Neuronal stem cell (in vitro differentiated cells): ENCODE measurements around the gene SH3RF2.

Source experiments
- DNase-seq: peaks from one replicate; pipeline ENCODE4 v3.0.0-alpha.2; 2013; ENCODE audit warnings: low spot score
- H2AFZ ChIP-seq: one replicate; pipeline ENCODE4 v1.6.1; 2013; ENCODE audit warnings: mild to moderate bottlenecking, low read length, inconsistent platforms
- H2AK5ac ChIP-seq: 2 replicates; pipeline ENCODE4 v1.6.1; 2013; ENCODE audit warnings: low read depth, mild to moderate bottlenecking, inconsistent platforms, low read length, moderate library complexity, mixed read lengths
- H2BK120ac ChIP-seq: 2 replicates; pipeline ENCODE4 v1.6.1; 2013; ENCODE audit warnings: low read depth, mild to moderate bottlenecking, inconsistent platforms, low read length, moderate library complexity, mixed read lengths
- H2BK12ac ChIP-seq: one replicate; pipeline ENCODE4 v1.6.1; 2013; ENCODE audit warnings: low read length, inconsistent platforms
- H2BK15ac ChIP-seq: 2 replicates; pipeline ENCODE4 v1.6.1; 2013; ENCODE audit warnings: mild to moderate bottlenecking, low read length, inconsistent platforms, mixed read lengths
- H2BK5ac ChIP-seq: one replicate; pipeline ENCODE4 v1.6.1; 2013; ENCODE audit warnings: inconsistent platforms, mild to moderate bottlenecking, low read length, moderate library complexity
- H3K14ac ChIP-seq: one replicate; pipeline ENCODE4 v1.6.1; 2013; ENCODE audit warnings: low read length, inconsistent platforms
- H3K18ac ChIP-seq: 2 replicates; pipeline ENCODE4 v1.6.1; 2013; ENCODE audit warnings: low read length, inconsistent platforms
- H3K23ac ChIP-seq: 2 replicates; pipeline ENCODE4 v1.6.1; 2013; ENCODE audit warnings: low read depth, mild to moderate bottlenecking, mixed read lengths, low read length, inconsistent platforms; ENCODE audit not compliant: poor library complexity
- H3K27ac ChIP-seq: replicated peaks from 3 replicates; pipeline ENCODE4 v1.5.1; 2013; ENCODE audit warnings: low read length, inconsistent platforms
- H3K27me3 ChIP-seq, 3 experiments: 2 replicates each; pipeline ENCODE4 v1.6.1; 2013; ENCODE audit warnings: low read length in 3 of 3, mild to moderate bottlenecking in 2 of 3, inconsistent platforms in 1 of 3, low read depth in 1 of 3, mixed read lengths in 1 of 3, moderate library complexity in 1 of 3; ENCODE audit not compliant: control insufficient read depth in 3 of 3, insufficient read depth in 3 of 3
- H3K36me3 ChIP-seq, 2 donors: replicated peaks in 1 of 2; 2 replicates each; pipeline ENCODE4 v1.6.1; 2013; ENCODE audit warnings: low read length in 2 of 2; ENCODE audit not compliant: control insufficient read depth in 2 of 2, insufficient read depth in 2 of 2
- H3K4ac ChIP-seq: 2 replicates; pipeline ENCODE4 v1.6.1; 2013; ENCODE audit warnings: inconsistent platforms, mild to moderate bottlenecking, low read length, moderate library complexity
- H3K4me1 ChIP-seq, 2 donors: 1 replicate in 1 of 2; 2 replicates in 1 of 2; pipeline ENCODE4 v1.6.1; 2013; ENCODE audit warnings: low read length in 2 of 2, low read depth in 1 of 2; ENCODE audit not compliant: control insufficient read depth in 2 of 2, insufficient read depth in 1 of 2
- H3K4me2 ChIP-seq: one replicate; pipeline ENCODE4 v1.6.1; 2013; ENCODE audit warnings: mild to moderate bottlenecking, low read length, inconsistent platforms; ENCODE audit not compliant: insufficient read depth, poor library complexity, severe bottlenecking
- H3K4me3 ChIP-seq, 2 donors: 2 replicates each; pipeline ENCODE4 v1.5.1; 2013; ENCODE audit warnings: low read length in 2 of 2, mild to moderate bottlenecking in 2 of 2, inconsistent platforms in 1 of 2, moderate library complexity in 1 of 2
- H3K79me1 ChIP-seq: one replicate; pipeline ENCODE4 v1.6.1; 2013; ENCODE audit warnings: low read depth, mild to moderate bottlenecking, inconsistent platforms, low read length, moderate library complexity
- H3K9ac ChIP-seq: one replicate; pipeline ENCODE4 v1.6.1; 2013; ENCODE audit warnings: mild to moderate bottlenecking, low read depth, low read length, inconsistent platforms; ENCODE audit not compliant: poor library complexity
- H3K9me3 ChIP-seq, 2 donors: replicated peaks in 1 of 2; 2 replicates each; pipeline versions ENCODE3 to v1.6.1; 2013; ENCODE audit warnings: low read length in 2 of 2, mild to moderate bottlenecking in 2 of 2, inconsistent platforms in 1 of 2, low read depth in 1 of 2, mixed read lengths in 1 of 2, moderate library complexity in 1 of 2; ENCODE audit not compliant: control insufficient read depth in 2 of 2, insufficient read depth in 1 of 2
- H4K8ac ChIP-seq: one replicate; pipeline ENCODE4 v1.6.1; 2013; ENCODE audit warnings: low read depth, mild to moderate bottlenecking, inconsistent platforms, low read length, moderate library complexity
- H4K91ac ChIP-seq: one replicate; pipeline ENCODE4 v1.6.1; 2013; ENCODE audit warnings: low read length, low read depth, mild to moderate bottlenecking, inconsistent platforms; ENCODE audit not compliant: poor library complexity
- WGBS, 2 donors: extraction: QIAGEN DNeasy Blood & Tissue Kit; methylation state at CpG; one replicate each; pipeline ENCODE4 v1.1.7; 2013; ENCODE audit warnings: missing lambda C conversion rate in 2 of 2, mixed read lengths in 1 of 2; ENCODE audit not compliant: insufficient read length in 2 of 2, insufficient replicate concordance in 1 of 2; ENCODE audit errors: extremely low coverage in 2 of 2; 5-methylcytosine and 5-hydroxymethylcytosine counted together

Gene SH3RF2

DNA sequence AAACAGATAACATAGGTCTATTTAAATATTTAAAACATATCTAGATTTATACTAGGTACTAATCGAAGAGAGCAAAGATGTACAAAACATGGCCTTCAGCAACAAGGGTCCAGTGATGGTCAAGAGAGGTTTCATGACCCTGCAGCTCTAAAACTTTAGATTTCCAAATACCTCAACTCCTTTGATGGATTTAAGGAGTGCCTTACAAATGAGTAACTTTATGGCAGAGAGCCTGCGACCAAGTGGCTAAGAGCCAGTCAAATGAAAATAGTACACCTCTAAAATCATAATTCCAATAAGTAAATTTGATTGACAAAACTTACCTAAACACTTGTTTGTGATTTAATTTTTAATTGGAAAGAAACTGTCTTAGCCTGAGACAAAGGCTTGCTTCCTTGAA lies 4.7 kb upstream of the SH3RF2 start:
- Histone ChIP-seq H3K4me1 (peaks cover 2 to 4% of the 10 kb centered on the region in 2 donors), H3K4me2 (no peak overlapping the region), H3K9ac (no peak overlapping the region), H3K9me3 (no peaks in the 10 kb centered on the region), H2AK5ac (no peak overlapping the region), H2BK120ac (no peak overlapping the region), H3K79me1 (no peaks in the 10 kb centered on the region), H3K36me3 (no peaks in the 10 kb centered on the region), H2BK15ac (no peak overlapping the region), H2BK12ac (no peak overlapping the region), H3K23ac (no peak overlapping the region), H3K27me3 (no peaks in the 10 kb centered on the region), H4K91ac (no peak overlapping the region), H2AFZ (no peak overlapping the region), H3K14ac (no peak overlapping the region), H2BK5ac (no peak overlapping the region), H3K27ac (no peak overlapping the region), H3K18ac (no peak overlapping the region), H3K4ac (no peak overlapping the region), H4K8ac (no peak overlapping the region), H3K4me3 (no peak overlapping the region)
- no peak for DNase-seq
- WGBS, 2 donors, result no CpG with 5 or more reads among the region's 2 CpGs

DNA sequence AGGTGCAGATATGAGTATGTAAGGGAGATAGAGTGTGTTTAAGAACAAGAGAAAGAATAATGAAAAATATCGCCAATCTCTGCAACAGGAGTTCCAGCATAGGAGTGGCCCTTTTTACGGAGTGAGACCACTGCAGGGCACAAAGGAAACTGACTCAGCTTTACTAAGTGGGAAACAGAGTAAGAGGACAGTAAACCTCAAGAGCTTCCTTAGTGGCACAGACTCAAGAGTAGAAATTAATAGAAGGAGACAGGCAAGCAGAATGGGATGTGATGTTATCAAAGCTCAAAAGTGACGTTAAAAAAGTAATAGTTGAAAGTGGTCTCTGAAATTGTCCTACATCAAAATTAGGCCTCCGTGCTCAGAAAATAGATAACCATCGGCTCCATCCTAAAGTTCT lies 2.1 kb upstream of the SH3RF2 start:
- no peak overlapping the region for H2AFZ ChIP-seq
- H3K4me3 ChIP-seq, result no peak overlapping the region
- H2BK15ac ChIP-seq, result no peak overlapping the region
- no peak overlapping the region for H2BK12ac ChIP-seq
- no peak overlapping the region for H4K8ac ChIP-seq
- H3K27ac ChIP-seq, result no peak overlapping the region
- no CpG with 5 or more reads among the region's 5 CpGs for WGBS, 2 donors
- H3K23ac ChIP-seq, result no peak overlapping the region
- H3K27me3 ChIP-seq, result peaks cover 0 to 16% (median 0%) of the 10 kb centered on the region in 3 experiments
- no peaks in the 10 kb centered on the region for H3K9me3 ChIP-seq
- no peak overlapping the region for H4K91ac ChIP-seq
- no peak overlapping the region for H3K18ac ChIP-seq
- no peak for DNase-seq
- no peak overlapping the region for H3K14ac ChIP-seq
- no peaks in the 10 kb centered on the region for H3K79me1 ChIP-seq
- H3K4ac ChIP-seq, result no peak overlapping the region
- H3K36me3 ChIP-seq, result no peaks in the 10 kb centered on the region
- H3K4me2 ChIP-seq, result no peak overlapping the region
- no peak overlapping the region for H2BK5ac ChIP-seq
- H2AK5ac ChIP-seq, result no peak overlapping the region
- peaks cover 10 to 20% of the 10 kb centered on the region in 2 donors for H3K4me1 ChIP-seq
- H3K9ac ChIP-seq, result no peak overlapping the region
- no peak overlapping the region for H2BK120ac ChIP-seq

DNA sequence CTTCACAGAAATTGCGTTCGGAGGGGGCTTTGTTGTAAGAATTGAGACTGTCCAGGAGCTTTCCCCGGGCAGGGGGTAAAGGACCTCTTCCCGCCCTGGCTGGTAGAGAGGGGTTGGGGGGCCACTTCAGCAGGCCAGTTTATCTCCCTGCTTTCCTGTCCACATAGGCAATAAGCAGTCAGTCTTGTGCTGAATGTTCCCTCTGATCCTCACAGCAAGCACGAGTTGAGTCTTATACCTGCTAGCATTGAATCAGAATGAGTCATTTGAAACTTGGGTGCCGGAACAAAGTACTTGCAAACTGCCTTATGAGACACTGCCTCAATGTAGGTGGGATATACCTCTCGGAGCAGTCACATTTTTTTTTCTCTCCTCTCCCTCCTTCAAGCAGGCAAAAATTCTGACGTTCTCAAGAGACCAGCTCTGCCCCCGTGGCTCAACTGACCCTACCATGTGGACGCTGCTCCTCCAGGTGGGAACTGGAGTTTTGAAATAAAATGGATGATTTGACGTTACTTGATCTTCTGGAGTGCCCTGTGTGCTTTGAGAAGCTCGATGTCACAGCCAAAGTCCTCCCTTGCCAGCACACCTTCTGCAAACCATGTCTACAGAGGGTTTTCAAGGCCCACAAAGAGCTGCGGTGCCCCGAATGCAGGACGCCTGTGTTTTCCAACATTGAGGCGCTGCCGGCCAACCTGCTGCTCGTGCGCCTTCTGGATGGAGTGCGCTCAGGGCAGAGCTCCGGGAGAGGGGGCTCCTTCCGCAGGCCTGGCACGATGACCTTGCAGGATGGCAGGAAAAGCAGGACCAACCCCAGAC lies 1.3 kb downstream of the SH3RF2 start:
- H3K4me2 ChIP-seq, result no peak overlapping the region
- H3K9ac ChIP-seq, result peak overlapping the region; percentile 36
- no peak overlapping the region for H4K91ac ChIP-seq
- peak overlapping the region; percentile 8 for H2BK5ac ChIP-seq
- H3K9me3 ChIP-seq, result no peaks in the 10 kb centered on the region
- peak overlapping the region; percentile 90 for H3K18ac ChIP-seq
- H3K4me1 ChIP-seq, result peaks cover 10 to 25% of the 10 kb centered on the region in 2 donors
- H3K23ac ChIP-seq, result no peak overlapping the region
- peak overlapping the region; percentile 63 for H2BK120ac ChIP-seq
- no peak overlapping the region for H3K4me3 ChIP-seq
- DNase-seq, result no peak
- H2AFZ ChIP-seq, result peak overlapping the region; percentile 26
- no peak overlapping the region for H3K4ac ChIP-seq
- H4K8ac ChIP-seq, result no peak overlapping the region
- peak overlapping the region; percentile 72 for H2AK5ac ChIP-seq
- no peaks in the 10 kb centered on the region for H3K79me1 ChIP-seq
- peaks cover 0 to 26% (median 0%) of the 10 kb centered on the region in 3 experiments for H3K27me3 ChIP-seq
- no peaks in the 10 kb centered on the region for H3K36me3 ChIP-seq
- no peak overlapping the region for H2BK12ac ChIP-seq
- peak overlapping the region; percentile 46 for H2BK15ac ChIP-seq
- no CpG with 5 or more reads among the region's 23 CpGs for WGBS, 2 donors
- no peak overlapping the region for H3K14ac ChIP-seq
- H3K27ac ChIP-seq, result no peak overlapping the region

DNA sequence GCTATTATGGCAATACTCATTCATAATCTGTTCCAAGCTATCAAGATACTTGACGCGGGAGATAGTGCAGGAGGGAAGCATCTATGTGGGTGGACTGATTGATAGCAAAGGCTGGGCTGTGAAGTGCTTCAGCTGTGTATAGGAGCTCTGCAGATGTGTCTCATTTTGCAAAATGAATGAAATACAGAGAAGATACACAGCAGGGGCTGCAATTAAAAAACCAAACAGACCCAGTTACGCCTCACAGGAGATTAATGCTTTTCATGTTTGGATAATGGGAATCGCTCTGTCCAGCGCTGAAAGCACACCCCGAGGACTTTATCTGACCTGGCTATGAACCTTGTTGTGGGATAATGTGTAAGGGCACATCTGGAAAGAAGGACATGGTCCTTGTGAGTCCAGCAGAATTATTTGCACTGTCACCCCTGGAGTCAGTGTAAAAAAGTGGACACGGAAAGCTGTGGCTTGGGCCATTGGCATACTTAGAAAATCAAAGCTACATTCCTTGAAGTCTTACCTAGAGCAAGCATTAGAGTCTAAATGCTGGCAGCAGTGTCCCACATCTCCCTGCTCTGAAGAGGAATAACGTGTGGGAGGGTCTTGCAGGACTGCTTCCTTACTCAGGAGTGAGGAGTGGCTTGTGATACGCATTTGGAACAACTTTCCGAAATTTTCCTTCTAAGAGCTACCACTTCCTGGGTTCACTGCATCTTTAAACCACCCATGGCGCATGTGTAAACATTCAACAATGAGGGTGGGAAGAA lies 2.6 kb downstream of the SH3RF2 start:
- Histone ChIP-seq H3K9me3 (no peaks in the 10 kb centered on the region), H2BK12ac (no peak overlapping the region), H2AFZ (no peak overlapping the region), H3K4me3 (no peak overlapping the region), H2BK120ac (no peak overlapping the region), H3K79me1 (no peaks in the 10 kb centered on the region), H3K4me1 (peaks cover 10 to 25% of the 10 kb centered on the region in 2 donors), H3K23ac (no peak overlapping the region), H4K8ac (no peak overlapping the region), H3K27me3 (peaks cover 0 to 26% (median 0%) of the 10 kb centered on the region in 3 experiments), H3K18ac (no peak overlapping the region), H2BK5ac (no peak overlapping the region), H3K27ac (no peak overlapping the region), H3K4me2 (no peak overlapping the region), H3K14ac (no peak overlapping the region), H3K4ac (no peak overlapping the region), H3K36me3 (no peaks in the 10 kb centered on the region), H3K9ac (no peak overlapping the region), H2AK5ac (no peak overlapping the region), H4K91ac (no peak overlapping the region), H2BK15ac (no peak overlapping the region)
- no peak for DNase-seq
- WGBS, 2 donors, result no CpG with 5 or more reads among the region's 11 CpGs
